HS-27A (cell line): ENCODE data around the gene FASTKD1.
"Not testable (repeated sequence)": the region's sequence is repeated elsewhere in the genome, so short reads cannot be mapped to it uniquely, and the experiment has no call there.

Experiments used
- DNase-seq: peaks from one replicate; pipeline ENCODE4 v3.0.0-alpha.2; 2012; ENCODE audit warnings: low read depth, missing footprints

Gene FASTKD1

GRCh38 chr2:169571571-169571970 lies 2.1 kb downstream of the FASTKD1 start:
- DNase-seq, result no peak

- not testable (repeated sequence) for DNase-seq
Measured at GRCh38 chr2:169570752-169571151, 2.9 kb downstream of the FASTKD1 start.

- no peak for DNase-seq
Measured at GRCh38 chr2:169569948-169570347, 3.7 kb downstream of the FASTKD1 start.

GRCh38 chr2:169565686-169566085 lies 8.0 kb downstream of the FASTKD1 start:
- no peak for DNase-seq

GRCh38 chr2:169562519-169562918 lies 11.1 kb downstream of the FASTKD1 start:
- DNase-seq, result no peak

- DNase-seq, result not testable (repeated sequence)
Measured at GRCh38 chr2:169562084-169562483, 11.6 kb downstream of the FASTKD1 start.

- DNase-seq, result no peak
Measured at GRCh38 chr2:169561364-169561763, 12.3 kb downstream of the FASTKD1 start.

- DNase-seq, result no peak
Measured at GRCh38 chr2:169546756-169547155, 26.9 kb downstream of the FASTKD1 start.

GRCh38 chr2:169542433-169542832 lies 31.2 kb downstream of the FASTKD1 start:
- no peak for DNase-seq

GRCh38 chr2:169540146-169540545 lies 33.5 kb downstream of the FASTKD1 start:
- no peak for DNase-seq

- DNase-seq, result not testable (repeated sequence)
Measured at GRCh38 chr2:169539460-169539859, 34.2 kb downstream of the FASTKD1 start.

- DNase-seq, result no peak
Measured at GRCh38 chr2:169528271-169528701, 45.4 kb downstream of the FASTKD1 start.

GRCh38 chr2:169526451-169526850 lies 47.2 kb downstream of the FASTKD1 start:
- no peak for DNase-seq

GRCh38 chr2:169525434-169525833 lies 48.2 kb downstream of the FASTKD1 start:
- no peak for DNase-seq

GRCh38 chr2:169523681-169524080 lies 50.0 kb downstream of the FASTKD1 start:
- DNase-seq, result no peak

- no peak for DNase-seq
Measured at GRCh38 chr2:169520896-169521295, 52.8 kb downstream of the FASTKD1 start.

- DNase-seq, result not testable (repeated sequence)
Measured at GRCh38 chr2:169516488-169516995, 57.1 kb downstream of the FASTKD1 start.

GRCh38 chr2:169514758-169515157 lies 58.9 kb downstream of the FASTKD1 start:
- DNase-seq, result not testable (repeated sequence)

- DNase-seq, result no peak
Measured at GRCh38 chr2:169513926-169514325, 59.7 kb downstream of the FASTKD1 start.

- no peak for DNase-seq
Measured at GRCh38 chr2:169513094-169513493, 60.6 kb downstream of the FASTKD1 start.

- no peak for DNase-seq
Measured at GRCh38 chr2:169512525-169512924, 61.1 kb downstream of the FASTKD1 start.

- DNase-seq, result no peak
Measured at GRCh38 chr2:169511818-169512217, 61.8 kb downstream of the FASTKD1 start.

- DNase-seq, result no peak
Measured at GRCh38 chr2:169510496-169510895, 63.2 kb downstream of the FASTKD1 start.

- DNase-seq, result no peak
Measured at GRCh38 chr2:169509955-169510354, 63.7 kb downstream of the FASTKD1 start.
